WTC11 (cell line): Measurements from ENCODE around the gene P2RX3. TPM values are rescaled to one million over a fixed set of nuclear protein-coding genes. Genes with fewer than 3 reads are reported as not detected.

Source experiments
- ATAC-seq: fragments of 200-7000 bp; cut with Tn5 transposase; 2 replicates; pipeline ENCODE4 v1.10.0; 2021; ENCODE audit warnings: mild to moderate bottlenecking, moderate library complexity
- CTCF ChIA-PET: fragments of 300-600 bp; sonication (Branson Sonifier 250); formaldehyde crosslinking; loops from one replicate; lab custom pipeline; 2021; ENCODE audit warnings: antibody characterized with exemption; lab: Charles Lee
- POLR2A ChIA-PET: fragments of 350-600 bp; sonication (Branson Sonifier 250); formaldehyde crosslinking; loops from one replicate; lab custom pipeline; 2021; ENCODE audit warnings: antibody characterized with exemption; lab: Charles Lee
- DNase-seq: peaks from one replicate; pipeline ENCODE4 v3.0.0; 2021; ENCODE audit warnings: low spot score
- H3K27ac Mint-ChIP-seq: 2 replicates; pipeline ENCODE4 v1.8.0; 2021; ENCODE audit warnings: mixed read lengths
- H3K27me3 Mint-ChIP-seq: 2 replicates; pipeline ENCODE4 v1.8.0; 2021; ENCODE audit warnings: low read depth, mild to moderate bottlenecking, moderate library complexity, mixed read lengths
- H3K36me3 Mint-ChIP-seq: 2 replicates; pipeline ENCODE4 v1.8.0; 2021; ENCODE audit warnings: mixed read lengths
- H3K4me1 Mint-ChIP-seq: 2 replicates; pipeline ENCODE4 v1.8.0; 2022; ENCODE audit warnings: mixed read lengths
- H3K4me3 Mint-ChIP-seq: 2 replicates; pipeline ENCODE4 v1.8.0; 2021; ENCODE audit warnings: mild to moderate bottlenecking, moderate library complexity, mixed read lengths
- H3K9me3 Mint-ChIP-seq: 2 replicates; pipeline ENCODE4 v1.8.0; 2021; ENCODE audit warnings: mixed read lengths
- CREB1 ChIP-seq: sonication (generic); formaldehyde crosslinking; IDR thresholded peaks from 2 replicates; pipeline ENCODE4 v1.8.0; 2023; ENCODE audit warnings: mild to moderate bottlenecking, missing genetic modification reagents
- EMX1 ChIP-seq: fragments of 250-450 bp; sonication (Bioruptor Pico); IDR thresholded peaks from 2 replicates; pipeline ENCODE4 v1.8.0; 2021; ENCODE audit warnings: mild to moderate bottlenecking
- ESRRA ChIP-seq: sonication (generic); formaldehyde crosslinking; IDR thresholded peaks from 2 replicates; pipeline ENCODE4 v1.8.1; 2022; ENCODE audit warnings: mild to moderate bottlenecking, missing genetic modification reagents, borderline replicate concordance
- FOXP4 ChIP-seq: sonication (generic); formaldehyde crosslinking; IDR thresholded peaks from 2 replicates; pipeline ENCODE4 v1.8.0; 2022; ENCODE audit warnings: mild to moderate bottlenecking, missing genetic modification reagents
- GABPB1 ChIP-seq: sonication (generic); formaldehyde crosslinking; IDR thresholded peaks from 2 replicates; pipeline ENCODE4 v1.8.1; 2023; ENCODE audit warnings: mild to moderate bottlenecking, missing genetic modification reagents
- GRHL2 ChIP-seq: fragments of 250-450 bp; sonication (Bioruptor Pico); IDR thresholded peaks from 2 replicates; pipeline ENCODE4 v1.8.0; 2022; ENCODE audit warnings: mild to moderate bottlenecking, moderate library complexity; ENCODE audit not compliant: insufficient replicate concordance, severe bottlenecking
- GTF2I ChIP-seq: fragments of 250-450 bp; sonication (Bioruptor Pico); conservative IDR thresholded peaks from 2 replicates; pipeline ENCODE4 v1.4.0; 2021; ENCODE audit warnings: mild to moderate bottlenecking
- HMGA2 ChIP-seq: fragments of 250-450 bp; sonication (Bioruptor Pico); IDR thresholded peaks from 2 replicates; pipeline ENCODE4 v1.4.0; 2021; ENCODE audit warnings: mild to moderate bottlenecking, moderate library complexity
- HMGXB4 ChIP-seq: sonication (generic); formaldehyde crosslinking; IDR thresholded peaks from 2 replicates; pipeline ENCODE4 v1.8.1; 2023; ENCODE audit warnings: mild to moderate bottlenecking, moderate library complexity, missing genetic modification reagents
- NFATC4 ChIP-seq: fragments of 250-450 bp; sonication (Bioruptor Pico); IDR thresholded peaks from 2 replicates; pipeline ENCODE4 v1.9.0; 2021; ENCODE audit warnings: mild to moderate bottlenecking
- NFE2L1 ChIP-seq: sonication (generic); formaldehyde crosslinking; IDR thresholded peaks from 2 replicates; pipeline ENCODE4 v1.8.1; 2023; ENCODE audit warnings: missing genetic modification reagents
- PRDM15 ChIP-seq: sonication (generic); formaldehyde crosslinking; IDR thresholded peaks from 2 replicates; pipeline ENCODE4 v1.8.0; 2022; ENCODE audit warnings: missing genetic modification reagents
- PRRX2 ChIP-seq: fragments of 250-450 bp; sonication (Bioruptor Pico); IDR thresholded peaks from 2 replicates; pipeline ENCODE4 v1.8.0; 2021; ENCODE audit warnings: mild to moderate bottlenecking
- RORB ChIP-seq: fragments of 250-450 bp; sonication (Bioruptor Pico); IDR thresholded peaks from 2 replicates; pipeline ENCODE4 v1.9.0; 2021; ENCODE audit warnings: mild to moderate bottlenecking
- SP1 ChIP-seq: sonication (generic); formaldehyde crosslinking; conservative IDR thresholded peaks from 2 replicates; pipeline ENCODE4 v1.8.1; 2022; ENCODE audit warnings: missing genetic modification reagents
- ZBTB21 ChIP-seq: sonication (generic); formaldehyde crosslinking; IDR thresholded peaks from 2 replicates; pipeline ENCODE4 v1.8.1; 2023; ENCODE audit warnings: mild to moderate bottlenecking, missing genetic modification reagents, borderline replicate concordance
- ZNF281 ChIP-seq: sonication (generic); formaldehyde crosslinking; IDR thresholded peaks from 2 replicates; pipeline ENCODE4 v1.8.0; 2023; ENCODE audit warnings: mild to moderate bottlenecking, missing genetic modification reagents
- ZNF317 ChIP-seq: sonication (generic); formaldehyde crosslinking; IDR thresholded peaks from 2 replicates; pipeline ENCODE4 v1.8.1; 2023; ENCODE audit warnings: low read depth, mild to moderate bottlenecking, moderate library complexity, missing genetic modification reagents, borderline replicate concordance
- ZNF416 ChIP-seq: fragments of 250-450 bp; sonication (Bioruptor Pico); IDR thresholded peaks from 2 replicates; pipeline ENCODE4 v1.9.0; 2021; ENCODE audit warnings: mild to moderate bottlenecking, inconsistent platforms
- total RNA-seq: library from RNA; stranded (reverse); gene quantifications from 3 replicates; pipeline ENCODE4 v1.2.3, GENCODE V29; 2021
- TF ChIP-seq, protein P1 (sequence below): sonication (generic); formaldehyde crosslinking; conservative IDR thresholded peaks from 2 replicates; pipeline ENCODE4 v1.8.1; 2022; ENCODE audit warnings: mild to moderate bottlenecking, missing genetic modification reagents
- TF ChIP-seq, protein P2 (sequence below): sonication (generic); formaldehyde crosslinking; IDR thresholded peaks from 2 replicates; pipeline ENCODE4 v1.8.0; 2022; ENCODE audit warnings: mild to moderate bottlenecking, missing genetic modification reagents

The P2RX3 gene
- total RNA-seq, 1 experiment from 2014 or later, result 0.26 TPM

DNA sequence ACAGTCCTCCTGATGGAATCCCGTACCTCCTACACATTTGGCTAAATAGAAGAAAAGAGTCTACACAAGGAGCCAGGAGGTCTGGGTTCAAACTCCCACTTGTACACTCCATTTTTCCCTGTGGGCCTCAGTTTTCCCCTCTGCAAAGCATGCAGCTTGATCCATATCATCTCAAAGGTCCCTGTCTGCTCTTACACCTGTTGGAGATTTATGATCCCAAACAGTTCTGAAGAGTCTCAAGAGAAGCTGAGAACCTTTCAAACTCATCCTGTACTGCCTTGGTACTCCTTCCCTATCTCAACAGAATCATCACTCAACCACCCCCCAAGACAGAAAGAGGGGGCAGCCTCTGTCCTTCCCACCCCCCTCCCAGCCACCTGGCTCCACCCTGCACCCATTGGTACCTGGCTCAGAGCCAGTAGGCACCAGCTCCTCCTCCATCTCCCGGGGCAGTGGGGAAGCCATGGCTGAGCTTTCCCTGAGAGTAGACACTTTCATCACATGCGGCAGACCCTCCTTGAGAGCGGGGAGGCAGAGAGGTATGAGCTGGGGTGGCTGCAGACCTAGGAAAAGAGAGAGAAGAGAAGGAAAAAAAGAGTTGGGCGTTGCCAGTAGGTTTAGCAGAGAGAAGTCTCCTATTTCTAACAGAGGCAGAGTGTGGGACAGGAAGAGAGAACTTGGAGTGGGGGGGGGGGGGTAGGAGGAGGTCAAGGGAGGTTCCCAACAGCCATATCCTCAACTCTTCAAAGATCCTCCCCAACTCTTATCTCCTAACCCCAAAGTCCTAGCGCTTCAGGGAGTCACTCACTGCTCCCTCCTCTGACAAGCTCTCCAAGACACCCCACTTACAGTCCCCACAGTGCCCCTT is 16.5 kb upstream of the P2RX3 start:
- Mint-ChIP-seq H3K27ac (peak overlapping the region; percentile 76), H3K4me3 (peak overlapping the region; percentile 88), H3K36me3 (peaks cover 24% of the 10 kb centered on the region), H3K27me3 (no peaks in the 10 kb centered on the region), H3K4me1 (peaks cover 49% of the 10 kb centered on the region), H3K9me3 (no peaks in the 10 kb centered on the region)
- POLR2A ChIA-PET, result interaction anchor here (0.6 to 1.0 kb wide), 2 partner anchors 13 to 18 kb away, joined by 3 read pairs; no protein-coding TSS in a partner anchor
- TF ChIP-seq SP1 (CRISPR knock-in tag), result no peak
- TF ChIP-seq GRHL2 (CRISPR knock-in tag), result no peak
- no peak for TF ChIP-seq NFATC4
- no peak for TF ChIP-seq ESRRA (CRISPR knock-in tag)
- no peak for TF ChIP-seq ZNF317 (CRISPR knock-in tag)
- no peak for TF ChIP-seq RORB (CRISPR knock-in tag)
- TF ChIP-seq HMGA2 (CRISPR knock-in tag), result no peak
- TF ChIP-seq ZBTB21, result no peak
- no peak for TF ChIP-seq HMGXB4
- no peak for TF ChIP-seq EMX1 (CRISPR knock-in tag)
- no peak for TF ChIP-seq PRRX2 (CRISPR knock-in tag)
- ATAC-seq (no peak), DNase-seq (no peak)
- CTCF ChIA-PET, result interaction anchor here (0.5 to 2.6 kb wide), 8 partner anchors 10 to 182 kb away, joined by 3 to 12 read pairs (median 4); partner anchors contain the start of gene RTN4RL2

DNA sequence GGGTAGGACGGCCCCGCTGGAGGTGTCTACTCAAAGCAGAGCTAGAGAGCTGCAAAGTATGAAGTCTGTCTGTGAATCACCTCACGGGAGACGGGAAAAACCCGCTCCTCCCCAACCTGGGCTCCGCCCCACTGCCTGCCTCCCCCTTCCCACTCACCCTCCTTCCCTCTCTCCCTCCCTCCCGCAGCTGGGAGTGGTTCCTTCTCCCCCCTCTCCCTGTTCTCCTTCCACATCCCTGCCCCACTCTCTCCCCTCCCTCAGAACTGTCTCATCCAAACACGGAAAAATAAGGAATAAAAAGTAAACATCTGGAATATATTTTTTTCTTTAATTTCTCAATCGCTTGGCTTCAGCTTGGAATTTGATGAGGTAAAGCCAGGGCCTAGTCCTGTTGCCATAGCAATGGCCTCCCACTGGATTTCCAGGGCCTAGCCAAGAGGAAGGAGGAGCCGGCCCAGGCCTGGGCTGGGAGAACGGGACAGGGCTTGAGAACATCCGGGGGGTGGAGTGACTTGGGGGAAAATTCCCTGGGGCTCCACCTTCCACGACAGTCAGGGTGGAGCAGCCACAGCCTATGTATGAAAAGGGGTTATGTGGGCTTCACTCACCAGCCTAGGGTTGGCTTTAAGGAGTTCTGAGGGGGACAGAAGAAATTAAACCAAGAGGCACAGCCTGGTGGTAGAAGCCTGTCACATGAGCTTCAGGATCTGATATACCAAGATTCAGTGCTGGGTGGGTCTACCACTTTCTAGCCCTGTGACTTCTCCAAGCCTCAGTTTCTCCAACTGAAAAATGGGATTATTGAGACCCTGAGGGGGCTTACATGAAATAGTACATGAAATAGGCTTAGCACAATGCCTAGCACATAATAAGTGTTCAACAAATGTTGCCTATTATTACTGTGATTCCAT is 15.6 kb upstream of the P2RX3 start:
- H3K9me3 Mint-ChIP-seq, result no peaks in the 10 kb centered on the region
- TF ChIP-seq FOXP4 (CRISPR knock-in tag) (no peak), PRDM15 (no peak), GABPB1 (CRISPR knock-in tag) (no peak), NFE2L1 (no peak), RORB (CRISPR knock-in tag) (no peak), CREB1 (CRISPR knock-in tag) (no peak), GTF2I (no peak), ZNF416 (CRISPR knock-in tag) (no peak), ESRRA (CRISPR knock-in tag) (no peak), ZNF281 (CRISPR knock-in tag) (no peak)
- TF ChIP-seq, protein P1, sequence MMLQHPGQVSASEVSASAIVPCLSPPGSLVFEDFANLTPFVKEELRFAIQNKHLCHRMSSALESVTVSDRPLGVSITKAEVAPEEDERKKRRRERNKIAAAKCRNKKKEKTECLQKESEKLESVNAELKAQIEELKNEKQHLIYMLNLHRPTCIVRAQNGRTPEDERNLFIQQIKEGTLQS, result no peak
- TF ChIP-seq, protein P2, sequence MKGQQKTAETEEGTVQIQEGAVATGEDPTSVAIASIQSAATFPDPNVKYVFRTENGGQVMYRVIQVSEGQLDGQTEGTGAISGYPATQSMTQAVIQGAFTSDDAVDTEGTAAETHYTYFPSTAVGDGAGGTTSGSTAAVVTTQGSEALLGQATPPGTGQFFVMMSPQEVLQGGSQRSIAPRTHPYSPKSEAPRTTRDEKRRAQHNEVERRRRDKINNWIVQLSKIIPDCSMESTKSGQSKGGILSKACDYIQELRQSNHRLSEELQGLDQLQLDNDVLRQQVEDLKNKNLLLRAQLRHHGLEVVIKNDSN (CRISPR knock-in tag), result no peak

More for the DNA sequence above, 15.6 kb upstream of the P2RX3 start:
- peak overlapping the region; percentile 82 for H3K27ac Mint-ChIP-seq
- no peaks in the 10 kb centered on the region for H3K27me3 Mint-ChIP-seq
- H3K4me1 Mint-ChIP-seq, result peaks cover 53% of the 10 kb centered on the region
- H3K4me3 Mint-ChIP-seq, result peak overlapping the region; percentile 88
- ChIA-PET POLR2A (interaction anchor here (0.6 to 1.0 kb wide), 3 partner anchors 14 to 1605 kb away, joined by 3 to 4 read pairs (median 3); no protein-coding TSS in a partner anchor), CTCF (interaction anchor here (0.6 to 2.6 kb wide), 8 partner anchors 11 to 197 kb away, joined by 3 to 12 read pairs (median 4); partner anchors contain the start of gene RTN4RL2)
- peak; percentile 56 for DNase-seq
- ATAC-seq, result peak; percentile 15
- peaks cover 33% of the 10 kb centered on the region for H3K36me3 Mint-ChIP-seq
